LNCaP clone FGC (cell line): Measurements from ENCODE around the gene LPAR1.

Experiments
- DNase-seq: peaks from one replicate; pipeline ENCODE4 v3.0.0-alpha.2; 2011; ENCODE audit warnings: low read depth
- H3K4me3 ChIP-seq: 2 replicates; pipeline ENCODE4 v1.5.1; 2011; ENCODE audit warnings: mild to moderate bottlenecking, low read depth, low read length, control low read depth
- CTCF ChIP-seq: IDR thresholded peaks from 2 replicates; pipeline ENCODE4 v1.5.1; 2012; ENCODE audit warnings: mild to moderate bottlenecking; ENCODE audit not compliant: control insufficient read depth, insufficient read depth; ENCODE audit errors: extremely low read depth

Gene LPAR1

GRCh38 chr9:110922145-110922544 is 116.1 kb downstream of the LPAR1 start:
- DNase-seq = no peak
- H3K4me3 ChIP-seq = no peak overlapping the region
- TF ChIP-seq CTCF = no peak

GRCh38 chr9:110921705-110922104 is 116.6 kb downstream of the LPAR1 start:
- H3K4me3 ChIP-seq = no peak overlapping the region
- no peak for DNase-seq
- no peak for TF ChIP-seq CTCF

DNA sequence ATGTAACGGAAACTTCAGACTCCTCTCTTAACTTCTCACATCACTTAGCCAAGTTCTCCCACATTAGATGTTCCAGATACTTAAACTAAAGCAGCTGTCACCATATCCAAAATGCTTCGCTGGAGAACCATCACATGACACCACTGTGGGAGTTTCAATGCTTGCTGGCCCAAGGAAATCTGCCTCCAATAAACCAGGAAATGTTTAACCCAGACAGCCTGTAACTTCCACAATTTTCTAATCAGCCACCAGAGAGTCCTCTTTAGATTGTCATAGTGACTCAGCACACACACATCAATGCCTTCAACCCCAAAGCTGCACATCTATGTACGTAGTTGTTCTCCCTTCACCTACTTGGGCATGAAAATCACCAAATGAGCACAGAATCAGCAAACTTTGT is 118.7 kb downstream of the LPAR1 start:
- DNase-seq = no peak
- TF ChIP-seq CTCF = no peak

GRCh38 chr9:110919050-110919435 is 119.2 kb downstream of the LPAR1 start:
- H3K4me3 ChIP-seq = no peak overlapping the region
- DNase-seq = no peak
- TF ChIP-seq CTCF = no peak

More for the DNA sequence above, 118.7 kb downstream of the LPAR1 start:
- H3K4me3 ChIP-seq = no peak overlapping the region

GRCh38 chr9:110918316-110919049 is 119.8 kb downstream of the LPAR1 start:
- no peak for TF ChIP-seq CTCF
- DNase-seq = no peak
- H3K4me3 ChIP-seq = no peak overlapping the region

- TF ChIP-seq CTCF = no peak
Observed at GRCh38 chr9:110916403-110916802, 121.9 kb downstream of the LPAR1 start.

More at GRCh38 chr9:110916403-110916802, 121.9 kb downstream of the LPAR1 start:
- H3K4me3 ChIP-seq = no peak overlapping the region
- DNase-seq = no peak
